HepG2 (cell line): Measurements from ENCODE around the gene AFF1. TPM values are rescaled to one million over a fixed set of nuclear protein-coding genes. Genes with fewer than 3 reads are reported as not detected.
A peak's percentile ranks its signal among the peaks of the same experiment; 100 is the strongest.

Source experiments
- ATAC-seq: fragments of 200-7000 bp; cut with Tn5 transposase; 3 replicates; pipeline ENCODE4 v1.9.1; 2020; ENCODE audit warnings: mild to moderate bottlenecking, moderate library complexity
- BruUV-seq: library from RNA; stranded (reverse); fragments of 400-500 nt; replicated peaks from 2 replicates; lab custom pipeline; 2021; lab: Mats Ljungman, UMichigan
- CTCF ChIA-PET: fragments of 300-600 bp; formaldehyde crosslinking; extraction: SDS; loops from one replicate; lab custom pipeline; 2021; ENCODE audit warnings: low total read pairs, inconsistent platforms, low intra/inter-chr PET ratio; lab: Yijun Ruan, JAX
- POLR2A ChIA-PET: fragments of 350-600 bp; sonication (Branson Sonifier 250); formaldehyde crosslinking; loops from one replicate; lab custom pipeline; 2020; ENCODE audit warnings: antibody characterized with exemption, inconsistent platforms; lab: Yijun Ruan, JAX
- DNase-seq: peaks from one replicate; pipeline ENCODE4 v3.0.0-alpha.2; 2015; ENCODE audit warnings: low spot score
- FAIRE-seq: peaks from 3 replicates; lab custom pipeline; 2011; peaks lifted over from hg19 to GRCh38; lab: Jason Lieb, UNC
- H2AFZ ChIP-seq: one replicate; pipeline ENCODE4 v1.6.1; 2011; ENCODE audit warnings: low read length, inconsistent platforms
- H3K27ac ChIP-seq: fragments of 300-600 bp; 3 replicates; pipeline ENCODE4 v1.8.0; 2011; ENCODE audit warnings: mixed run types, mild to moderate bottlenecking, mixed read lengths, low read length, inconsistent platforms; ENCODE audit not compliant: insufficient read depth; ENCODE audit errors: extremely low read length
- H3K27me3 ChIP-seq, 2 experiments: fragments of 200-600 bp in 1 of 2; 2 replicates in 1 of 2; 3 replicates in 1 of 2; pipeline versions ENCODE4 v1.6.0 to v1.8.0; 2011; ENCODE audit warnings: low read length in 2 of 2, mild to moderate bottlenecking in 2 of 2, moderate library complexity in 2 of 2, inconsistent platforms in 1 of 2; ENCODE audit not compliant: insufficient read depth in 2 of 2, control insufficient read depth in 1 of 2
- H3K36me3 ChIP-seq, 2 experiments: fragments of 200-600 bp in 1 of 2; replicated peaks in 1 of 2; 2 replicates in 1 of 2; 3 replicates in 1 of 2; pipeline versions ENCODE4 v1.5.1 to v1.8.0; 2011; ENCODE audit warnings: low read length in 2 of 2, inconsistent platforms in 1 of 2; ENCODE audit not compliant: insufficient read depth in 2 of 2, control insufficient read depth in 1 of 2
- H3K4me1 ChIP-seq: 2 replicates; pipeline ENCODE4 v1.5.1; 2012; ENCODE audit warnings: low read length, inconsistent platforms; ENCODE audit not compliant: insufficient read depth
- H3K4me2 ChIP-seq: 2 replicates; pipeline ENCODE4 v1.6.0; 2011; ENCODE audit warnings: low read depth, low read length, inconsistent platforms
- H3K4me3 ChIP-seq, 3 experiments: fragments of 200-600 bp in 1 of 3; sonication (generic), shearing (Covaris generic) in 1 of 3; replicated peaks in 1 of 3; 2 replicates each; pipeline ENCODE4 v1.5.1; 2011 to 2016; ENCODE audit warnings: low read length in 3 of 3, inconsistent platforms in 2 of 3, low read depth in 2 of 3, mild to moderate bottlenecking in 2 of 3, control low read depth in 1 of 3, mixed read lengths in 1 of 3; ENCODE audit not compliant: insufficient read depth in 1 of 3
- H3K79me2 ChIP-seq: one replicate; pipeline ENCODE4 v1.6.1; 2011; ENCODE audit warnings: low read length, inconsistent platforms; ENCODE audit not compliant: insufficient read depth
- H3K9ac ChIP-seq: 2 replicates; pipeline ENCODE4 v1.6.0; 2011; ENCODE audit warnings: mild to moderate bottlenecking, low read depth, low read length, inconsistent platforms; ENCODE audit not compliant: insufficient read depth
- H3K9me3 ChIP-seq: 2 replicates; pipeline ENCODE4 v1.5.1; 2012; ENCODE audit warnings: mild to moderate bottlenecking, low read length
- H4K20me1 ChIP-seq: 2 replicates; pipeline ENCODE4 v1.6.0; 2011; ENCODE audit warnings: inconsistent platforms, mild to moderate bottlenecking, low read length, moderate library complexity; ENCODE audit not compliant: insufficient read depth
- ASH2L ChIP-seq: fragments of 300-600, 200-600 bp; sonication (generic); IDR thresholded peaks from 2 replicates; pipeline ENCODE4 v1.7.0; 2017; ENCODE audit warnings: low read depth, mild to moderate bottlenecking, moderate library complexity, mixed read lengths, low read length; ENCODE audit not compliant: insufficient read length
- ELF3 ChIP-seq: IDR thresholded peaks from 2 replicates; pipeline ENCODE4 v1.6.1; 2016; ENCODE audit warnings: missing genetic modification reagents, missing compliant biosample characterization
- FOXA1 ChIP-seq, 2 experiments: fragments of 450-650 bp in 1 of 2; sonication (generic) in 1 of 2; formaldehyde crosslinking in 1 of 2; IDR thresholded peaks; 2 replicates each; pipeline versions ENCODE4 v1.4.0 to v1.6.1; 2016 to 2020; ENCODE audit warnings: missing genetic modification reagents in 1 of 2
- FOXP1 ChIP-seq, 2 experiments: fragments of 450-650 bp in 1 of 2; IDR thresholded peaks; 2 replicates each; pipeline ENCODE4 v1.6.1; 2017 to 2018; ENCODE audit warnings: antibody characterized with exemption in 1 of 2
- JUN ChIP-seq: sonication (generic); formaldehyde crosslinking; IDR thresholded peaks from 2 replicates; pipeline ENCODE4 v1.4.0; 2020; ENCODE audit warnings: mild to moderate bottlenecking, missing genetic modification reagents
- KAT7 ChIP-seq: IDR thresholded peaks from 2 replicates; pipeline ENCODE4 v1.6.1; 2018; ENCODE audit warnings: borderline replicate concordance, missing compliant biosample characterization
- KDM5A ChIP-seq: fragments of 200-600 bp; sonication (generic); IDR thresholded peaks from 2 replicates; pipeline ENCODE4 v1.7.0; 2018; ENCODE audit warnings: antibody characterized with exemption, mild to moderate bottlenecking, low read length, borderline replicate concordance
- MAFF ChIP-seq: IDR thresholded peaks from 2 replicates; pipeline ENCODE4 v1.6.1; 2011; ENCODE audit warnings: low read depth, low read length, improper control_type of control experiment
- MAFG ChIP-seq: sonication (generic); formaldehyde crosslinking; IDR thresholded peaks from 2 replicates; pipeline ENCODE4 v1.5.1; 2020; ENCODE audit warnings: mild to moderate bottlenecking, missing genetic modification reagents
- MAFK ChIP-seq, 2 experiments: IDR thresholded peaks in 1 of 2; conservative IDR thresholded peaks in 1 of 2; 2 replicates each; pipeline ENCODE4 v1.6.1; 2011; ENCODE audit warnings: improper control_type of control experiment in 2 of 2, low read length in 2 of 2
- PATZ1 ChIP-seq: sonication (generic); formaldehyde crosslinking; IDR thresholded peaks from 2 replicates; pipeline ENCODE4 v1.4.0; 2020; ENCODE audit warnings: missing genetic modification reagents
- RFX5 ChIP-seq: IDR thresholded peaks from 2 replicates; pipeline ENCODE4 v1.6.1; 2011; ENCODE audit warnings: low read depth, low read length, improper control_type of control experiment
- SAP130 ChIP-seq: IDR thresholded peaks from 2 replicates; pipeline ENCODE4 v1.6.1; 2016; ENCODE audit warnings: low read depth
- ZBTB20 ChIP-seq: sonication (generic); formaldehyde crosslinking; IDR thresholded peaks from 2 replicates; pipeline ENCODE4 v1.8.1; 2023; ENCODE audit warnings: missing genetic modification reagents, low read depth, mild to moderate bottlenecking, borderline replicate concordance
- ZNF264 ChIP-seq: sonication (generic); formaldehyde crosslinking; IDR thresholded peaks from 2 replicates; pipeline ENCODE4 v1.4.0; 2020; ENCODE audit warnings: missing genetic modification reagents
- ZNF34 ChIP-seq: sonication (generic); formaldehyde crosslinking; IDR thresholded peaks from 2 replicates; pipeline ENCODE4 v1.4.0; 2020; ENCODE audit warnings: mild to moderate bottlenecking, missing genetic modification reagents, borderline replicate concordance
- ZNF552 ChIP-seq: sonication (generic); formaldehyde crosslinking; IDR thresholded peaks from 2 replicates; pipeline ENCODE4 v1.9.0; 2022; ENCODE audit warnings: missing genetic modification reagents, mild to moderate bottlenecking, borderline replicate concordance
- ZNF670 ChIP-seq: sonication (generic); formaldehyde crosslinking; IDR thresholded peaks from 2 replicates; pipeline ENCODE4 v1.8.0; 2022; ENCODE audit warnings: mild to moderate bottlenecking, missing genetic modification reagents, borderline replicate concordance
- ZNF790 ChIP-seq: sonication (generic); formaldehyde crosslinking; IDR thresholded peaks from 2 replicates; pipeline ENCODE4 v1.8.0; 2022; ENCODE audit warnings: missing genetic modification reagents, mild to moderate bottlenecking, borderline replicate concordance
- ZNF816 ChIP-seq: sonication (generic); formaldehyde crosslinking; IDR thresholded peaks from 2 replicates; pipeline ENCODE4 v1.8.0; 2022; ENCODE audit warnings: missing genetic modification reagents, mild to moderate bottlenecking, borderline replicate concordance
- WGBS: methylation state at CpG from one replicate; pipeline ENCODE4 v1.1.6; 2017; ENCODE audit warnings: low lambda C conversion rate; 5-methylcytosine and 5-hydroxymethylcytosine counted together
- in situ Hi-C: cut with HindIII; loops from 2 replicates; pipeline ENCODE4 v1.10.0; 2017; ENCODE audit warnings: low pct_unique_long_range_greater_than_20kb; ENCODE audit not compliant: extremely low pct_ligation_motif_present
- intact Hi-C: fragments of 100-400 bp; cut with micrococcal nuclease; formaldehyde crosslinking; loops from one replicate; pipeline ENCODE4 v1.10.0; 2022; ENCODE audit not compliant: unreplicated experiment
- polyA plus RNA-seq, 8 experiments: library from polyadenylated mRNA; depleted of rRNA in 3 of 8; stranded (reverse) in 7 of 8; unstranded in 1 of 8; fragments of >200 nt; fragmentation: Illumina TruSeq in 4 of 8; extraction: Trizol in 4 of 8; gene quantifications; 2 replicates each; pipeline versions ENCODE4 v1.2.1 to v1.2.3, GENCODE V29; 2011 to 2016; ENCODE audit warnings: low read depth in 4 of 8, missing spikeins in 1 of 8, mixed read lengths in 1 of 8; ENCODE audit not compliant: insufficient read depth in 1 of 8
- total RNA-seq, 5 experiments: library from RNA; depleted of rRNA; stranded (reverse); fragments of >200 nt; fragmentation: Illumina TruSeq; extraction: Trizol; gene quantifications; 2 replicates each; pipeline ENCODE4 v1.2.3, GENCODE V29; 2016; ENCODE audit warnings: low read depth in 1 of 5

The AFF1 gene
- total and polyA plus RNA-seq, 2 of the 13 experiments (the other 11 are each of a cell fraction or from before 2014, with no cell fraction given) = 15.5 to 15.9 TPM

DNA sequence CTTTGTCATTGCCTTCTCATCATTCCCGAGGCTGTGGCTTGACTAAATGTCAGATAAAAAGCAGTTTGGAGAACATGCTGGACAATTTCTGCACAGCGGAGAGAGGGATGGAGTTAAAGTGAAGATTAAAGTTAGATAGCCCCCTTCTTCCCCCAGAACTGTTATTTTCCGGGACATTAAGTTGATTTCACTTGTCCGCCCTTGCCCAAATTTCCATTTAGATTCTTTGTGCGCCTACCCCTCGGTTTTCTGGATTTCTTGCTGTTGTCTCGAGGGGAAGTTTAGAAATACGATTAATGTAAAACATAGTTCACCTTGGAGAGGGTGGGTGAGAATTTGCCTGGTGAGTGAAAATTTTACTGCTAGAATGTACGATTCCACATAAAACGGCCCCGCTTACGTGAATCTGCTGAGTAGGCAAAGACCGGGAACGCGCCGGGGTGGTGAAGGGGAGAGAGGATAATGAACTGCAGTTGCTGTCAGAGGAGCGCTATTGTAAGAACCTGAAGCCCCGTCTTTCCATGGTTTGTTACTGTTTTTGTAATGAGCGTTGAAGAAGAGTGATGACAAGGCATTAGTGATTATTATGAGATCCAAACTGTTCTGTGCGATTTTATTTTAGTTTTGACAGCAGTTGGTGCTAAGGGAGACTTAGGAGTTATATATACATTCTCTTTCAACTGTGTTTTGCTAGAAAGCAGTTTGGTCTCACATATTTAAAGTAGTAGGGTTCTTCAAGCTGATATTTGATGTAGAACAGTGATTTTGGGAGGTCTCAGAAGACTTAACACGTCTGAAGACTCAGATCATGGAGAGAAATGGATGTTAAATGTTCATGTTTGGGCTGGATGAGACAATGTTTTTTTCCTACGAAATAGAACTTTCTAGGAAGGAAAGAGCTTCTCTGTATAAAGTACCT, 73.0 kb downstream of the AFF1 start:
- Histone ChIP-seq H3K27me3 (no peaks in the 10 kb centered on the region; a peak in 1 of 5 replicates), H3K4me1 (peaks cover 71% of the 10 kb centered on the region), H3K9me3 (no peaks in the 10 kb centered on the region), H3K27ac (peak overlapping the region; percentile 99), H3K4me3 (peak overlapping the region; percentile 71 to 85 (median 74)), H2AFZ (no peak overlapping the region), H3K9ac (peak overlapping the region; percentile 92), H3K4me2 (peak overlapping the region; percentile 92), H3K79me2 (peaks cover 67% of the 10 kb centered on the region), H3K36me3 (no peaks in the 10 kb centered on the region), H4K20me1 (peaks cover 35% of the 10 kb centered on the region)
- POLR2A ChIA-PET = interaction anchor here (0.7 to 4.3 kb wide), 12 partner anchors 9 to 85 kb away, joined by 3 to 81 read pairs (median 12); partner anchors contain the start of gene AFF1
- in situ Hi-C loops = loop anchor here (5.0 kb wide), 1 partner anchor 70 kb away; the partner anchor contains the start of gene AFF1
- intact Hi-C loops = loop anchor here (1.0 to 2.0 kb wide), 3 partner anchors 35 to 86 kb away; no protein-coding TSS in a partner anchor
- ATAC-seq (peak; percentile 21), DNase-seq (no peak), FAIRE-seq (no peak)
- 4% methylated on average over 22 of the region's 22 CpGs for WGBS
- BruUV-seq = TSS peak; percentile 55
- 0 out of 2 replicates have a peak, but pooled peaks have one; percentile 9 for TF ChIP-seq KAT7 (CRISPR knock-in tag)
- TF ChIP-seq SAP130 (CRISPR knock-in tag) = peak; percentile 9; the same call in 1 of the 2 replicates
- 0 out of 2 replicates have a peak, but pooled peaks have one; percentile 28 for TF ChIP-seq ZNF790 (CRISPR knock-in tag)
- TF ChIP-seq ZNF670 = peak; percentile 41
- TF ChIP-seq ZNF816 (CRISPR knock-in tag) = 0 out of 2 replicates have a peak, but pooled peaks have one; percentile 21
- 0 out of 2 replicates have a peak, but pooled peaks have one; percentile 5 for TF ChIP-seq ZBTB20 (CRISPR knock-in tag)
- no peak for TF ChIP-seq JUN (CRISPR knock-in tag)
- peak; percentile 99 for TF ChIP-seq MAFF
- TF ChIP-seq MAFK (conservative IDR thresholded peaks at IDR 0.05 in 1 of 2, IDR thresholded peaks at IDR 0.05 in 1 of 2; ENCODE audit: low read length in 2 of 2) = peak; percentile 99
- TF ChIP-seq FOXP1 (IDR thresholded peaks at IDR 0.05) = no peak
- TF ChIP-seq FOXP1 (CRISPR knock-in tag; IDR thresholded peaks at IDR 0.05) = no peak
- no peak for TF ChIP-seq ZNF34 (CRISPR knock-in tag)
- peak; percentile 54 for TF ChIP-seq ASH2L
- TF ChIP-seq KDM5A = 0 out of 2 replicates have a peak, but pooled peaks have one; percentile 36
- TF ChIP-seq RFX5 = 0 out of 2 replicates have a peak, but pooled peaks have one; percentile 45
- TF ChIP-seq PATZ1 = no peak
- 0 out of 2 replicates have a peak, but pooled peaks have one; percentile 1 for TF ChIP-seq ELF3
- TF ChIP-seq FOXA1 (IDR thresholded peaks at IDR 0.05) = no peak
- no peak for TF ChIP-seq FOXA1 (CRISPR knock-in tag; IDR thresholded peaks at IDR 0.05)
- TF ChIP-seq MAFG (CRISPR knock-in tag) = peak; percentile 91
- no peak for TF ChIP-seq ZNF552 (CRISPR knock-in tag)
- TF ChIP-seq ZNF264 = no peak
- CTCF ChIA-PET = no interaction called here
